Activated CD4-positive, alpha-beta T cell treated with anti-CD3 and anti-CD28 coated beads, Interleukin-2, amount 50 U/mL, for 24 hours (primary cell): Measurements from ENCODE around the gene CNTROB.
"Not testable (repeated sequence)": the region's sequence is repeated elsewhere in the genome, so short reads cannot be mapped to it uniquely, and the experiment has no call there.

Experiments
- DNase-seq, 2 donors: peaks; one replicate each; pipeline ENCODE4 v3.0.0-alpha.2; 2020; ENCODE audit warnings: low read depth in 1 of 2, low spot score in 1 of 2

The CNTROB gene

DNA sequence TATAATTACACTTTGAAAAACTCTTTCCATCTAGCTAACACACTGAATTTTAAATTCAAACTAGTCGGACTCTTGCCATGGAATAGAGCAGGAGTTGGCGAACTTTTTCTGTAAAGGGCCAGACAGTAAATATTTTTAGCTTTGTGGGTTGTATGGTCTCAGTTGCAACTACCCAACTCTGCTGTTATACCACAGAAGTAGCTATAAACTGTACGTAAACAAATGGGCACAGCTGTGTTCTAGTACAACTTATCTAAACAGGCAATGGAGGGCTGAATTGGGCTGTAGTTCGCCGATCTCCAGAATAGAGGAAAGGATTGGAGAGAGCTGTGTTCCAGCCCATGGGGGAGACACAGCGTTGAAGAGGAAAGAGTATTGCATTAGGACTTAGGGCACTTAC, 8.7 kb downstream of the CNTROB start:
- DNase-seq = no peak

GRCh38 chr17:7943291-7943690, 11.3 kb downstream of the CNTROB start:
- no peak for DNase-seq

GRCh38 chr17:7944326-7944725, 12.3 kb downstream of the CNTROB start:
- no peak for DNase-seq

DNA sequence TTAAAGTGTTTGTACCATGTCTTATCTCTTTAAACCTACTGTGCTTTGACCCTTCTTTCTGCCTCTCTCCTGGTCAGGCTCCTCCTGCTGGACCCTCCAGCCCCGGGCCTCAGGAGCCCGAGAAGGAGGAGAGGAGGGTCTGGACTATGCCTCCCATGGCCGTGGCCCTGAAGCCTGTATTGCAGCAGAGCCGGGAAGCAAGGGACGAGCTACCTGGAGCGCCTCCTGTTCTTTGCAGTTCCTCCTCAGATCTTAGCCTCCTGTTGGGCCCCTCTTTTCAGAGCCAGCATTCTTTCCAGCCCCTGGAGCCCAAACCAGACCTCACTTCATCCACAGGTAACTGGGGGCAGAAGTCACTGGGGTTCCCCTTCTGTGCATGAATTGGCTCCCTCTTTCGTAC, 13.6 kb downstream of the CNTROB start:
- no peak for DNase-seq

- no peak for DNase-seq
Observed at GRCh38 chr17:7946441-7946840, 14.4 kb downstream of the CNTROB start.

- no peak for DNase-seq
Observed at GRCh38 chr17:7947651-7948050, 15.6 kb downstream of the CNTROB start.

- no peak for DNase-seq
Observed at GRCh38 chr17:7950578-7950977, 18.6 kb downstream of the CNTROB start.

GRCh38 chr17:7951143-7951792, 19.3 kb downstream of the CNTROB start:
- peak in 1 of 2 donors; percentile 33 for DNase-seq

GRCh38 chr17:7953266-7953665, 21.3 kb downstream of the CNTROB start:
- DNase-seq = not testable (repeated sequence)

GRCh38 chr17:7955414-7956227, 23.6 kb downstream of the CNTROB start:
- no peak for DNase-seq

DNA sequence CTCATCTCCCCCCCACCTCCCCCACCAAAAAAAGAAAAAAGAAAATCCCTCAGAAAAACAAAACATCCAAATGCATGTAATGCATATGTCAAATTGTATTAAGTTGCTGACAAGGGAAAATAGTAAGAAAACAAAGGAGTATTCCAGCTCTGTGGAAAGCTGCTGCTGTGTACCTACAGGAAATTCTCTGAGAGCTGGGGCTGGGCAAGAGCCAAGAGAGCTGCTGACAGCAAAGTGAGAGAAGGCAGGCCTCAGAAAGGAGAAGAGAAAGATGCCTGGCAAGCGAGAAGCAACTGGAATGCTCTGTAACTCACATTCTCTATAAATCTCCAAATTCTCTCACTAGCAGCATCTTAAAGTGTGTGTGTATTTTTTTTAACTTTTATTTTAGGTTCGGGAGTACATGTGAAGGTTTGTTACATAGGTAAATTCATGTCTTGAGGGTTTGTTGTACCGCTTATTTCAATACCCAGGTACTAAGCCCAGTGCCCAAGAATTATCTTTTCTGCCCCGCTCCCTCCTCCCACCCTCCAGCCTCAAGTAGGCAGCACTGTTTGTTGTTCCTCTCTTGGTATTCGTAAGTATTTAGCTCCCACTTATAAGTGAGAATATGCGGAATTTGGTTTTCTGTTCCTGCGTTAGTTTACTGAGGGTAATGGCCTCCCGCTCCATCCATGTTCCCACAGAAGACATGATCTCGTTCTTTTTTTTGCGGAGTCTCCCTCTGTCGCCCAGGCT, 24.4 kb downstream of the CNTROB start:
- DNase-seq = no peak

GRCh38 chr17:7959503-7960253, 27.7 kb downstream of the CNTROB start:
- no peak for DNase-seq

- DNase-seq = no peak
Observed at GRCh38 chr17:7961421-7961820, 29.4 kb downstream of the CNTROB start.

GRCh38 chr17:7967751-7968150, 35.7 kb downstream of the CNTROB start:
- DNase-seq = no peak

DNA sequence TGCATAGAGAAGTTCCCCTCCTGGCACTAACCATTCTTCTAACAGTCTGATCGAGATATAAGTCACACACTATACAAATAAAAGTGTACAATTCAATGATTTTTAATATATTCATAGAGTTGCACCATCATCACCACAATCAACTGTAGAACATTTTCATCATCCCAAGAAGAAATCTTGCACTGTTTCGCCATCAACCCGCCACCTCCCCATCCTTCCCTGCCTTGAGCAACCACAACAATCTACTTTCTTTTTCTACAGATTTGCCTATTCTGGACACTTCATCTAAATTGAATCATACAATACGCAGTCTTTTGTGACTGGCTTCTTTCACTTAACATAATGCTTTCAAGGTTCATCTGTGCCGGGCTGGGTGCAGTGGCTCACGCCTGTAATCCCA, 37.4 kb downstream of the CNTROB start:
- DNase-seq = no peak

GRCh38 chr17:7971651-7972050, 39.6 kb downstream of the CNTROB start:
- DNase-seq = no peak

- no peak for DNase-seq
Observed at GRCh38 chr17:7972131-7972785, 40.3 kb downstream of the CNTROB start.

DNA sequence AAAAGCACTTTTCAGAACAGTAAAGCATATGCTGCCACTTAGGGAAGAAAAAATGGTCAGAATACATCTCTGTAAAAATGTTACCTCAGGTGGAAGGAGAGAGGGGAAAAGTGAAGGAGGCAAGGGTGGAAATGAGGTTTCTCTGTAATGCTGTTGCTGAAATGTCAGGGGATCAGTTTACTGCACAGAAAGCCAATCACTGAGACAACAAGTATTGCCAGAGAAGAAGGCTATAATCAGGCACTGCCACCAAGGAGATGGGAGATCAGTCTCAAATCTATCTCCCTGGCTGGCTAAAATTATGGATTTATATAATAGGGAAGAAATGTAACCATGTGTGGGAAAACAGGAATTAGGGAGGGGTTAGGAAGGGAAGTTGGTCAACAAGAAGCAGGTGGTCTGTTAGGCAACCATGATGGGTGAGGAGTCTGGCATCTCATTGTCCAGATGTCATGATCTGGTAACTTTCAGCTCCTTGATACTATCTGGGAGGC, 42.7 kb downstream of the CNTROB start:
- no peak for DNase-seq

GRCh38 chr17:7977039-7977438, 45.0 kb downstream of the CNTROB start:
- DNase-seq = no peak

GRCh38 chr17:7977805-7978204, 45.8 kb downstream of the CNTROB start:
- no peak for DNase-seq

- DNase-seq = no peak
Observed at GRCh38 chr17:7982173-7982572, 50.2 kb downstream of the CNTROB start.
